K562 (cell line): ENCODE data around the gene IRF2BP2. TPM values are rescaled to one million over a fixed set of nuclear protein-coding genes. Genes with fewer than 3 reads are reported as not detected.
A peak's percentile ranks its signal among the peaks of the same experiment; 100 is the strongest.

Experiments used
- NFXL1 ChIP-seq: fragments of 450-650 bp; formaldehyde crosslinking; IDR thresholded peaks from 2 replicates; pipeline ENCODE4 v1.4.0; 2021; ENCODE audit warnings: mild to moderate bottlenecking
- NR1H2 ChIP-seq: sonication (generic); formaldehyde crosslinking; IDR thresholded peaks from 2 replicates; pipeline ENCODE4 v1.4.0; 2020; ENCODE audit warnings: mild to moderate bottlenecking, missing genetic modification reagents
- RBBP5 ChIP-seq: fragments of 200-600 bp; sonication (generic); IDR thresholded peaks from 2 replicates; pipeline ENCODE4 v1.6.1; 2012; ENCODE audit warnings: borderline replicate concordance, mild to moderate bottlenecking, low read length, control low read depth, inconsistent platforms; ENCODE audit not compliant: insufficient read depth, poor library complexity, severe bottlenecking
- RBM25 ChIP-seq: fragments of 200-400 bp; formaldehyde crosslinking; IDR thresholded peaks from 2 replicates; pipeline ENCODE4 v1.6.1; 2018; ENCODE audit warnings: low read length, low read depth, moderate library complexity; ENCODE audit not compliant: severe bottlenecking
- ZNF282 ChIP-seq: sonication (generic); formaldehyde crosslinking; IDR thresholded peaks from 2 replicates; pipeline ENCODE4 v1.8.1; 2023; ENCODE audit warnings: missing genetic modification reagents
- polyA plus RNA-seq, 8 experiments: library from polyadenylated mRNA; depleted of rRNA in 4 of 8; stranded (reverse) in 5 of 8; unstranded in 3 of 8; fragments of >200 nt; fragmentation: Nextera tagmentation in 2 of 8; fragmentation: Illumina TruSeq in 1 of 8; extraction: Ambion mirVana in 2 of 8; extraction: Trizol in 1 of 8; gene quantifications; 2 replicates each; pipeline versions ENCODE4 v1.2.1 to v1.2.3, GENCODE V29; 2011 to 2014; ENCODE audit warnings: inconsistent platforms in 1 of 8, missing spikeins in 1 of 8
- total RNA-seq, 7 experiments: library from RNA; depleted of rRNA in 6 of 7; stranded (reverse); fragments of >200 nt in 6 of 7; fragmentation: Illumina TruSeq in 2 of 7; extraction: Trizol in 2 of 7; gene quantifications; 2 replicates each; pipeline versions ENCODE4 v1.2.1 to v1.2.3, GENCODE V29; 2011 to 2021; ENCODE audit warnings: low replicate concordance in 1 of 7
- TF ChIP-seq, protein P1 (sequence below), 2 experiments: fragments of 450-650 bp; IDR thresholded peaks; 2 replicates each; pipeline ENCODE4 v1.6.1; 2016; ENCODE audit warnings: mild to moderate bottlenecking in 2 of 2, borderline replicate concordance in 1 of 2, low read depth in 1 of 2, moderate library complexity in 1 of 2
- TF ChIP-seq, protein P2 (sequence below), 3 experiments: fragments of 200-800 bp in 1 of 3; sonication (Bioruptor generic) in 1 of 3; sonication (generic) in 1 of 3; formaldehyde crosslinking in 1 of 3; IDR thresholded peaks; 2 replicates each; pipeline versions ENCODE4 v1.6.1 to v1.8.0; 2016 to 2022; ENCODE audit warnings: mild to moderate bottlenecking in 2 of 3, missing compliant biosample characterization in 2 of 3, missing genetic modification characterization in 2 of 3, missing genetic modification reagents in 1 of 3
- TF ChIP-seq, protein P3 (sequence below): sonication (generic); formaldehyde crosslinking; IDR thresholded peaks from 2 replicates; pipeline ENCODE4 v1.8.0; 2022; ENCODE audit warnings: mild to moderate bottlenecking, low read depth, missing genetic modification reagents
- TF ChIP-seq, protein P4 (sequence below): fragments of 250-450 bp; sonication (Bioruptor Pico); IDR thresholded peaks from 2 replicates; pipeline ENCODE4 v1.4.0; 2020; ENCODE audit warnings: mild to moderate bottlenecking, moderate library complexity
- TF ChIP-seq, protein P5 (sequence below): sonication (generic); formaldehyde crosslinking; IDR thresholded peaks from 2 replicates; pipeline ENCODE4 v1.8.0; 2022; ENCODE audit warnings: mild to moderate bottlenecking, missing genetic modification reagents

Gene IRF2BP2
- total and polyA plus RNA-seq, 9 of the 15 experiments (the other 6 are each of a cell fraction or from before 2014, with no cell fraction given) = 7.7 to 68.6 (median 22.1) TPM

DNA sequence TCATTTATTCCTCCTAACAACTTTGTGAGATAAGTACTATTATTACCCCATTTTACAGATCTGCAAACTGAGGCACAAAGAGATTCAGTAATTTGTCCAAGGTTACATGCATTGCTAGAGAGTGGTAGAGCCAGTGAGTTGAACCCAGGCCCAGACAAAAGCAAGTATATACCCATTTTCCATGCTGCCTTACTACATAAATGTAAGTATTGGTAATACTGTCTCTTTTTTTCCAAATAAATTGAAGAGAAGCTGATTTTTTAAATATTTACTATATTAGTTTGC lies 33.8 kb upstream of the IRF2BP2 start (continued):
- TF ChIP-seq, protein P1, sequence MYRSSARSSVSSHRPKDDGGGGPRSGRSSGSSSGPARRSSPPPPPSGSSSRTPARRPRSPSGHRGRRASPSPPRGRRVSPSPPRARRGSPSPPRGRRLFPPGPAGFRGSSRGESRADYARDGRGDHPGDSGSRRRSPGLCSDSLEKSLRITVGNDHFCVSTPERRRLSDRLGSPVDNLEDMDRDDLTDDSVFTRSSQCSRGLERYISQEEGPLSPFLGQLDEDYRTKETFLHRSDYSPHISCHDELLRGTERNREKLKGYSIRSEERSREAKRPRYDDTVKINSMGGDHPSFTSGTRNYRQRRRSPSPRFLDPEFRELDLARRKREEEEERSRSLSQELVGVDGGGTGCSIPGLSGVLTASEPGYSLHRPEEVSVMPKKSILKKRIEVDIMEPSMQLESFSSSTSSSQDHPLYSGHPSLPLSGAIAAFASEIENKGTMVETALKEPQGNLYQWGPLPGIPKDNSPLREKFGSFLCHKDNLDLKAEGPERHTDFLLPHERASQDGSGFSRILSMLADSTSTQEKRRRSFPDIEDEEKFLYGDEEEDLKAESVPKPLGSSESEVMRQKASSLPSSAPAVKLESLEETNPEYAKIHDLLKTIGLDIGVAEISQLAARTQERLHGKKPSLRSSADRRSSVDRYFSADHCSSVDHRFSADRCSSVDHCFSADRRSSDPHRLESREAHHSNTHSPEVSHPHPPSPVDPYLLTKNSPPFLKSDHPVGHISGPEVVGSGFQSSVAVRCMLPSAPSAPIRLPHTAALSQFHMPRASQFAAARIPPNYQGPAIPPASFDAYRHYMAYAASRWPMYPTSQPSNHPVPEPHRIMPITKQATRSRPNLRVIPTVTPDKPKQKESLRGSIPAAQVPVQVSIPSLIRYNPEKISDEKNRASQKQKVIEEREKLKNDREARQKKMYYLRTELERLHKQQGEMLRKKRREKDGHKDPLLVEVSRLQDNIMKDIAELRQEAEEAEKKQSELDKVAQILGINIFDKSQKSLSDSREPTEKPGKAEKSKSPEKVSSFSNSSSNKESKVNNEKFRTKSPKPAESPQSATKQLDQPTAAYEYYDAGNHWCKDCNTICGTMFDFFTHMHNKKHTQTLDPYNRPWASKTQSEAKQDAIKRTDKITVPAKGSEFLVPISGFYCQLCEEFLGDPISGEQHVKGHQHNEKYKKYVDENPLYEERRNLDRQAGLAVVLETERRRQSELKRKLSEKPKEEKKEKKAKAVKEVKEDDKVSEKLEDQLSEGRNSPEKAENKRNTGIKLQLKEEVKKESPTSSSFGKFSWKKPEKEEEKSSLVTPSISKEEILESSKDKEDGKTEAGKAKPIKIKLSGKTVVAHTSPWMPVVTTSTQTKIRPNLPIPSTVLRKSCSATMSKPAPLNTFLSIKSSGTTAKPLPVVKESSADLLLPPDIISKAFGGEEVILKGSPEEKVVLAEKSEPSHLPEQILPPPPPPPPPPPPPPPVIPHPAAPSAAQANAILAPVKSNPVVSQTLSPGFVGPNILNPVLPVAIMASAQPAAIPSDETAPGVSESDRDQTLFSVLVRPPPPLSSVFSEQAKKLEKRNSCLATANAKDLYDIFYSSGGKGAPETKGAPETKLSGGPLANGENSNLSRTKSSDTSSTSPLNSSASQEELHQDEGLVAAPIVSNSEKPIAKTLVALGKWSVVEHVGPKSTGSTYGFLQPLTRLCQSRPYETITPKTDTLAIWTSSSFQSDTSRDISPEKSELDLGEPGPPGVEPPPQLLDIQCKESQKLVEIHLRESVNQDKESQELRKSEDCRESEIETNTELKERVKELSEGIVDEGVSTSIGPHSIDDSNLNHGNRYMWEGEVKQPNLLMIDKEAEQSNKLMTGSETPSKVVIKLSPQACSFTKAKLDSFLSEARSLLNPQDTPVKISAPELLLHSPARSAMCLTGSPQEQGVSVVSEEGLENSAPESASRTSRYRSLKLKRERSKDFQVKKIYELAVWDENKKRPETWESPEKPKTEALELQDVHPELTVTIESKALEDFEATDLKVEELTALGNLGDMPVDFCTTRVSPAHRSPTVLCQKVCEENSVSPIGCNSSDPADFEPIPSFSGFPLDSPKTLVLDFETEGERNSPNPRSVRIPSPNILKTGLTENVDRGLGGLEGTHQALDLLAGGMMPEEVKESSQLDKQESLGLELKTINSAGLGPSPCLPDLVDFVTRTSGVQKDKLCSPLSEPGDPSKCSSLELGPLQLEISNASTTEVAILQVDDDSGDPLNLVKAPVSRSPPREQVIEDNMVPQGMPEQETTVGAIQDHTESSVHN (IDR thresholded peaks at IDR 0.05; ENCODE audit: borderline replicate concordance in 1 of 2, low read depth in 1 of 2) = 0 out of 4 replicates have a peak, but pooled peaks of 1 of the 2 experiments have one; percentile 33
- TF ChIP-seq, protein P2, sequence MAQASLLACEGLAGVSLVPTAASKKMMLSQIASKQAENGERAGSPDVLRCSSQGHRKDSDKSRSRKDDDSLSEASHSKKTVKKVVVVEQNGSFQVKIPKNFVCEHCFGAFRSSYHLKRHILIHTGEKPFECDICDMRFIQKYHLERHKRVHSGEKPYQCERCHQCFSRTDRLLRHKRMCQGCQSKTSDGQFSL (CRISPR knock-in tag; IDR thresholded peaks at IDR 0.05) = no peak
- TF ChIP-seq, protein P2 (tag; IDR thresholded peaks at IDR 0.05) = no peak
- TF ChIP-seq RBBP5 (no peak), ZNF282 (CRISPR knock-in tag) (no peak), RBM25 (peak; percentile 96), NFXL1 (CRISPR knock-in tag) (no peak), NR1H2 (CRISPR knock-in tag) (no peak)
- TF ChIP-seq, protein P3, sequence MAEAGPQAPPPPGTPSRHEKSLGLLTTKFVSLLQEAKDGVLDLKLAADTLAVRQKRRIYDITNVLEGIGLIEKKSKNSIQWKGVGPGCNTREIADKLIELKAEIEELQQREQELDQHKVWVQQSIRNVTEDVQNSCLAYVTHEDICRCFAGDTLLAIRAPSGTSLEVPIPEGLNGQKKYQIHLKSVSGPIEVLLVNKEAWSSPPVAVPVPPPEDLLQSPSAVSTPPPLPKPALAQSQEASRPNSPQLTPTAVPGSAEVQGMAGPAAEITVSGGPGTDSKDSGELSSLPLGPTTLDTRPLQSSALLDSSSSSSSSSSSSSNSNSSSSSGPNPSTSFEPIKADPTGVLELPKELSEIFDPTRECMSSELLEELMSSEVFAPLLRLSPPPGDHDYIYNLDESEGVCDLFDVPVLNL (CRISPR knock-in tag) = no peak
- TF ChIP-seq, protein P4, sequence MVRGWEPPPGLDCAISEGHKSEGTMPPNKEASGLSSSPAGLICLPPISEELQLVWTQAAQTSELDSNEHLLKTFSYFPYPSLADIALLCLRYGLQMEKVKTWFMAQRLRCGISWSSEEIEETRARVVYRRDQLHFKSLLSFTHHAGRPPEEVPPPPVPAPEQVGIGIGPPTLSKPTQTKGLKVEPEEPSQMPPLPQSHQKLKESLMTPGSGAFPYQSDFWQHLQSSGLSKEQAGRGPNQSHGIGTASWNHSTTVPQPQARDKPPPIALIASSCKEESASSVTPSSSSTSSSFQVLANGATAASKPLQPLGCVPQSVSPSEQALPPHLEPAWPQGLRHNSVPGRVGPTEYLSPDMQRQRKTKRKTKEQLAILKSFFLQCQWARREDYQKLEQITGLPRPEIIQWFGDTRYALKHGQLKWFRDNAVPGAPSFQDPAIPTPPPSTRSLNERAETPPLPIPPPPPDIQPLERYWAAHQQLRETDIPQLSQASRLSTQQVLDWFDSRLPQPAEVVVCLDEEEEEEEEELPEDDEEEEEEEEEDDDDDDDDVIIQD (CRISPR knock-in tag) = no peak
- TF ChIP-seq, protein P5, sequence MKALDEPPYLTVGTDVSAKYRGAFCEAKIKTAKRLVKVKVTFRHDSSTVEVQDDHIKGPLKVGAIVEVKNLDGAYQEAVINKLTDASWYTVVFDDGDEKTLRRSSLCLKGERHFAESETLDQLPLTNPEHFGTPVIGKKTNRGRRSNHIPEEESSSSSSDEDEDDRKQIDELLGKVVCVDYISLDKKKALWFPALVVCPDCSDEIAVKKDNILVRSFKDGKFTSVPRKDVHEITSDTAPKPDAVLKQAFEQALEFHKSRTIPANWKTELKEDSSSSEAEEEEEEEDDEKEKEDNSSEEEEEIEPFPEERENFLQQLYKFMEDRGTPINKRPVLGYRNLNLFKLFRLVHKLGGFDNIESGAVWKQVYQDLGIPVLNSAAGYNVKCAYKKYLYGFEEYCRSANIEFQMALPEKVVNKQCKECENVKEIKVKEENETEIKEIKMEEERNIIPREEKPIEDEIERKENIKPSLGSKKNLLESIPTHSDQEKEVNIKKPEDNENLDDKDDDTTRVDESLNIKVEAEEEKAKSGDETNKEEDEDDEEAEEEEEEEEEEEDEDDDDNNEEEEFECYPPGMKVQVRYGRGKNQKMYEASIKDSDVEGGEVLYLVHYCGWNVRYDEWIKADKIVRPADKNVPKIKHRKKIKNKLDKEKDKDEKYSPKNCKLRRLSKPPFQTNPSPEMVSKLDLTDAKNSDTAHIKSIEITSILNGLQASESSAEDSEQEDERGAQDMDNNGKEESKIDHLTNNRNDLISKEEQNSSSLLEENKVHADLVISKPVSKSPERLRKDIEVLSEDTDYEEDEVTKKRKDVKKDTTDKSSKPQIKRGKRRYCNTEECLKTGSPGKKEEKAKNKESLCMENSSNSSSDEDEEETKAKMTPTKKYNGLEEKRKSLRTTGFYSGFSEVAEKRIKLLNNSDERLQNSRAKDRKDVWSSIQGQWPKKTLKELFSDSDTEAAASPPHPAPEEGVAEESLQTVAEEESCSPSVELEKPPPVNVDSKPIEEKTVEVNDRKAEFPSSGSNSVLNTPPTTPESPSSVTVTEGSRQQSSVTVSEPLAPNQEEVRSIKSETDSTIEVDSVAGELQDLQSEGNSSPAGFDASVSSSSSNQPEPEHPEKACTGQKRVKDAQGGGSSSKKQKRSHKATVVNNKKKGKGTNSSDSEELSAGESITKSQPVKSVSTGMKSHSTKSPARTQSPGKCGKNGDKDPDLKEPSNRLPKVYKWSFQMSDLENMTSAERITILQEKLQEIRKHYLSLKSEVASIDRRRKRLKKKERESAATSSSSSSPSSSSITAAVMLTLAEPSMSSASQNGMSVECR (CRISPR knock-in tag) = no peak
